NCI-H1092 treated with DMSO at 0.1 percent for 48 hours (cell line): ENCODE data around the gene DCTN1.
"Not testable (repeated sequence)": the region's sequence is repeated elsewhere in the genome, so short reads cannot be mapped to it uniquely, and the experiment has no call there.

ENCODE experiments used
- DNase-seq: peaks from one replicate; lab custom pipeline; 2025; lab: John Stamatoyannopoulos, UW

The DCTN1 gene

GRCh38 chr2:74369976-74370375, 10.1 kb downstream of the DCTN1 start:
- DNase-seq, result no peak

GRCh38 chr2:74368499-74368898, 11.6 kb downstream of the DCTN1 start:
- no peak for DNase-seq

GRCh38 chr2:74367789-74368188, 12.3 kb downstream of the DCTN1 start:
- no peak for DNase-seq

- DNase-seq, result no peak
Observed at GRCh38 chr2:74366036-74366435, 14.1 kb downstream of the DCTN1 start.

GRCh38 chr2:74364533-74365505, 15.3 kb downstream of the DCTN1 start:
- no peak for DNase-seq

- DNase-seq, result no peak
Observed at GRCh38 chr2:74361327-74361726, 18.8 kb downstream of the DCTN1 start.

GRCh38 chr2:74357627-74358026, 22.5 kb downstream of the DCTN1 start:
- no peak for DNase-seq

GRCh38 chr2:74349889-74350288, 30.2 kb downstream of the DCTN1 start:
- DNase-seq, result no peak

GRCh38 chr2:74347742-74348141, 32.4 kb downstream of the DCTN1 start:
- DNase-seq, result no peak

- no peak for DNase-seq
Observed at GRCh38 chr2:74347303-74347702, 32.8 kb downstream of the DCTN1 start.

GRCh38 chr2:74345272-74345943, 34.7 kb downstream of the DCTN1 start:
- no peak for DNase-seq

- no peak for DNase-seq
Observed at GRCh38 chr2:74343316-74343715, 36.8 kb downstream of the DCTN1 start, which contains the start of gene SLC4A5. Gene SLC4A5 (minus strand): TSS chr2:74343416. CDS start chr2:74315023, 28,393 bp downstream.

- not testable (repeated sequence) for DNase-seq
Observed at GRCh38 chr2:74336227-74336626, 43.9 kb downstream of the DCTN1 start.

- DNase-seq, result peak; percentile 15
Observed at GRCh38 chr2:74334931-74335333, 45.2 kb downstream of the DCTN1 start.

GRCh38 chr2:74333896-74334586, 46.1 kb downstream of the DCTN1 start:
- no peak for DNase-seq

GRCh38 chr2:74333175-74333574, 46.9 kb downstream of the DCTN1 start:
- DNase-seq, result no peak

GRCh38 chr2:74332550-74333174, 47.4 kb downstream of the DCTN1 start:
- no peak for DNase-seq

GRCh38 chr2:74328573-74328972, 51.5 kb downstream of the DCTN1 start:
- no peak for DNase-seq

GRCh38 chr2:74328074-74328473, 52.0 kb downstream of the DCTN1 start:
- no peak for DNase-seq

GRCh38 chr2:74327627-74328026, 52.5 kb downstream of the DCTN1 start:
- DNase-seq, result no peak

- DNase-seq, result no peak
Observed at GRCh38 chr2:74327199-74327598, 52.9 kb downstream of the DCTN1 start.

- no peak for DNase-seq
Observed at GRCh38 chr2:74325815-74326214, 54.3 kb downstream of the DCTN1 start.
